Activated naive CD8-positive, alpha-beta T cell (primary cell): ENCODE results near the gene FUBP3.

Experiments
- H3K27ac Mint-ChIP-seq: one replicate; pipeline ENCODE4 v1.8.0; 2021; ENCODE audit warnings: mixed read lengths
- H3K27me3 Mint-ChIP-seq: one replicate; pipeline ENCODE4 v1.8.0; 2021; ENCODE audit warnings: mixed read lengths
- H3K36me3 Mint-ChIP-seq: one replicate; pipeline ENCODE4 v1.8.0; 2021; ENCODE audit warnings: mixed read lengths
- H3K4me1 Mint-ChIP-seq: one replicate; pipeline ENCODE4 v1.8.0; 2021; ENCODE audit warnings: low read depth, mixed read lengths
- H3K4me3 Mint-ChIP-seq: one replicate; pipeline ENCODE4 v1.8.0; 2021; ENCODE audit warnings: mild to moderate bottlenecking, mixed read lengths
- H3K9me3 Mint-ChIP-seq: one replicate; pipeline ENCODE4 v1.8.0; 2021; ENCODE audit warnings: low read depth, mixed read lengths

The FUBP3 gene

GRCh38 chr9:130632081-130632710 lies 52.8 kb downstream of the FUBP3 start:
- no peaks in the 10 kb centered on the region for H3K4me1 Mint-ChIP-seq

GRCh38 chr9:130632841-130633240 lies 53.5 kb downstream of the FUBP3 start:
- Mint-ChIP-seq H3K27me3 (no peaks in the 10 kb centered on the region), H3K9me3 (no peaks in the 10 kb centered on the region)

More at GRCh38 chr9:130632081-130632710, 52.8 kb downstream of the FUBP3 start:
- no peak overlapping the region for H3K4me3 Mint-ChIP-seq
- no peaks in the 10 kb centered on the region for H3K9me3 Mint-ChIP-seq
- H3K36me3 Mint-ChIP-seq = peaks cover 8% of the 10 kb centered on the region
- H3K27ac Mint-ChIP-seq = no peak overlapping the region
- no peaks in the 10 kb centered on the region for H3K27me3 Mint-ChIP-seq

GRCh38 chr9:130633336-130634190 lies 54.2 kb downstream of the FUBP3 start:
- Mint-ChIP-seq H3K9me3 (no peaks in the 10 kb centered on the region), H3K4me1 (no peaks in the 10 kb centered on the region), H3K27ac (no peak overlapping the region), H3K36me3 (peaks cover 7% of the 10 kb centered on the region), H3K27me3 (no peaks in the 10 kb centered on the region), H3K4me3 (no peak overlapping the region)

More at GRCh38 chr9:130632841-130633240, 53.5 kb downstream of the FUBP3 start:
- H3K4me1 Mint-ChIP-seq = no peaks in the 10 kb centered on the region
- H3K4me3 Mint-ChIP-seq = no peak overlapping the region
- peaks cover 4% of the 10 kb centered on the region for H3K36me3 Mint-ChIP-seq
- no peak overlapping the region for H3K27ac Mint-ChIP-seq

GRCh38 chr9:130634191-130634768 lies 54.9 kb downstream of the FUBP3 start:
- Mint-ChIP-seq H3K36me3 (peaks cover 7% of the 10 kb centered on the region), H3K9me3 (no peaks in the 10 kb centered on the region), H3K27ac (no peak overlapping the region), H3K4me1 (no peaks in the 10 kb centered on the region), H3K27me3 (no peaks in the 10 kb centered on the region), H3K4me3 (no peak overlapping the region)

- Mint-ChIP-seq H3K9me3 (no peaks in the 10 kb centered on the region), H3K27ac (no peak overlapping the region), H3K4me3 (no peak overlapping the region), H3K4me1 (no peaks in the 10 kb centered on the region), H3K27me3 (no peaks in the 10 kb centered on the region), H3K36me3 (peaks cover 7% of the 10 kb centered on the region)
These were observed 55.4 kb downstream of the FUBP3 start for GRCh38 chr9:130634801-130635200.

GRCh38 chr9:130635306-130635705 lies 55.9 kb downstream of the FUBP3 start:
- H3K4me1 Mint-ChIP-seq = no peaks in the 10 kb centered on the region
- no peak overlapping the region for H3K4me3 Mint-ChIP-seq
- peaks cover 7% of the 10 kb centered on the region for H3K36me3 Mint-ChIP-seq
- no peak overlapping the region for H3K27ac Mint-ChIP-seq
- H3K9me3 Mint-ChIP-seq = no peaks in the 10 kb centered on the region
- no peaks in the 10 kb centered on the region for H3K27me3 Mint-ChIP-seq

GRCh38 chr9:130635721-130636647 lies 56.6 kb downstream of the FUBP3 start:
- Mint-ChIP-seq H3K4me1 (no peaks in the 10 kb centered on the region), H3K27me3 (no peaks in the 10 kb centered on the region), H3K36me3 (peaks cover 7% of the 10 kb centered on the region), H3K27ac (no peak overlapping the region), H3K4me3 (no peak overlapping the region), H3K9me3 (no peaks in the 10 kb centered on the region)

GRCh38 chr9:130636648-130637020 lies 57.3 kb downstream of the FUBP3 start:
- Mint-ChIP-seq H3K4me3 (no peak overlapping the region), H3K36me3 (peaks cover 7% of the 10 kb centered on the region), H3K27me3 (no peaks in the 10 kb centered on the region), H3K4me1 (no peaks in the 10 kb centered on the region), H3K9me3 (no peaks in the 10 kb centered on the region), H3K27ac (no peak overlapping the region)

- Mint-ChIP-seq H3K27ac (no peak overlapping the region), H3K4me1 (no peaks in the 10 kb centered on the region), H3K36me3 (peaks cover 5% of the 10 kb centered on the region), H3K27me3 (no peaks in the 10 kb centered on the region), H3K4me3 (no peak overlapping the region), H3K9me3 (no peaks in the 10 kb centered on the region)
These were observed 59.1 kb downstream of the FUBP3 start for GRCh38 chr9:130638284-130639123.

GRCh38 chr9:130639124-130639765 lies 59.9 kb downstream of the FUBP3 start:
- Mint-ChIP-seq H3K4me3 (no peak overlapping the region), H3K27ac (no peak overlapping the region), H3K9me3 (no peaks in the 10 kb centered on the region), H3K27me3 (no peaks in the 10 kb centered on the region), H3K4me1 (no peaks in the 10 kb centered on the region), H3K36me3 (peaks cover 5% of the 10 kb centered on the region)

GRCh38 chr9:130639866-130640555 lies 60.6 kb downstream of the FUBP3 start:
- Mint-ChIP-seq H3K9me3 (no peaks in the 10 kb centered on the region), H3K27ac (no peak overlapping the region), H3K4me1 (no peaks in the 10 kb centered on the region), H3K36me3 (peaks cover 3% of the 10 kb centered on the region), H3K4me3 (no peak overlapping the region), H3K27me3 (no peaks in the 10 kb centered on the region)

- no peaks in the 10 kb centered on the region for H3K27me3 Mint-ChIP-seq
- H3K4me1 Mint-ChIP-seq = no peaks in the 10 kb centered on the region
- H3K27ac Mint-ChIP-seq = no peak overlapping the region
- H3K4me3 Mint-ChIP-seq = no peak overlapping the region
- no peaks in the 10 kb centered on the region for H3K9me3 Mint-ChIP-seq
- peaks cover 3% of the 10 kb centered on the region for H3K36me3 Mint-ChIP-seq
These were observed 61.3 kb downstream of the FUBP3 start for GRCh38 chr9:130640681-130641080.

- Mint-ChIP-seq H3K4me1 (no peaks in the 10 kb centered on the region), H3K36me3 (peaks cover 3% of the 10 kb centered on the region), H3K27ac (no peak overlapping the region), H3K9me3 (peaks cover 3% of the 10 kb centered on the region), H3K4me3 (no peak overlapping the region), H3K27me3 (peaks cover 2% of the 10 kb centered on the region)
These were observed 63.5 kb downstream of the FUBP3 start for GRCh38 chr9:130642926-130643325.
